ENCODE data around the gene SLC30A9. TPM values are rescaled to one million over a fixed set of nuclear protein-coding genes. Genes with fewer than 3 reads are reported as not detected.
A peak's percentile ranks its signal among the peaks of the same experiment; 100 is the strongest.

The SLC30A9 gene
- total and polyA plus RNA-seq, 2 of the 13 experiments (the other 11 are each of a cell fraction or from before 2014, with no cell fraction given), result 27.5 to 72.8 TPM

DNA sequence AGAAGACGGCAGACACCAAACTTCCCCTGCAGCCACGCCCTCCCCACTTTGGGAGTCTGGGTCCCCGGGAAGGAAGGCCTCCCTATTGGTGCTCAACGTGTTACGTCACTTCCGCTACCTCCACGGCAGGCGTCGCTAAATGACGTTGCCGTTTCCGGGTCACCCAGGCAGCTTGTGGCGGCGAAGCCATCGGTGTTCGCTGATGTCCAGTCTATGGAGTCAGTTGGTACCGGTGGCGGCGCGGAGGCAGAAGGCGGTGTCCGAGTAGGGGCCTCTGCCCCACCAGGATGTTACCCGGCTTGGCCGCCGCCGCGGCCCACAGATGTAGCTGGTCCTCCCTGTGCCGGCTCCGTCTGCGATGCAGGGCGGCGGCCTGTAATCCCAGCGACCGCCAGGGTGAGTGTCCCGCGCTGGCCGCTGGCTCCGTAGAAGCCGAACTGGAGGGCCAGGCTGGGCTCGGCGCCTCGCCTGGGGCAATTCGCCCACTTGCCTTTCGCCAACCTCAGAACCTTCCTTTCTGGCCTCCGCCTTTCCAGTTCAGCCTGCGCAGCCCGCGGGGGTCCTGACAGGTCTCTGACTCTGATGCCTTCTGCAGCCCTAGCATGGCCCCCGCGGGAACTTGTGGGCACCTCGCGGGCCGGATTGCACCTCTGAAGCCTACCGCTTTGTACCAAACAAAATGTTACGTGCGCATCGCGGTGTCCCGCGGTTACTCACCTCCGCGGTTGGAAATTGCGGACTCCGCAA lies at the start of gene SLC30A9 (continued):
- TF ChIP-seq, protein P1, sequence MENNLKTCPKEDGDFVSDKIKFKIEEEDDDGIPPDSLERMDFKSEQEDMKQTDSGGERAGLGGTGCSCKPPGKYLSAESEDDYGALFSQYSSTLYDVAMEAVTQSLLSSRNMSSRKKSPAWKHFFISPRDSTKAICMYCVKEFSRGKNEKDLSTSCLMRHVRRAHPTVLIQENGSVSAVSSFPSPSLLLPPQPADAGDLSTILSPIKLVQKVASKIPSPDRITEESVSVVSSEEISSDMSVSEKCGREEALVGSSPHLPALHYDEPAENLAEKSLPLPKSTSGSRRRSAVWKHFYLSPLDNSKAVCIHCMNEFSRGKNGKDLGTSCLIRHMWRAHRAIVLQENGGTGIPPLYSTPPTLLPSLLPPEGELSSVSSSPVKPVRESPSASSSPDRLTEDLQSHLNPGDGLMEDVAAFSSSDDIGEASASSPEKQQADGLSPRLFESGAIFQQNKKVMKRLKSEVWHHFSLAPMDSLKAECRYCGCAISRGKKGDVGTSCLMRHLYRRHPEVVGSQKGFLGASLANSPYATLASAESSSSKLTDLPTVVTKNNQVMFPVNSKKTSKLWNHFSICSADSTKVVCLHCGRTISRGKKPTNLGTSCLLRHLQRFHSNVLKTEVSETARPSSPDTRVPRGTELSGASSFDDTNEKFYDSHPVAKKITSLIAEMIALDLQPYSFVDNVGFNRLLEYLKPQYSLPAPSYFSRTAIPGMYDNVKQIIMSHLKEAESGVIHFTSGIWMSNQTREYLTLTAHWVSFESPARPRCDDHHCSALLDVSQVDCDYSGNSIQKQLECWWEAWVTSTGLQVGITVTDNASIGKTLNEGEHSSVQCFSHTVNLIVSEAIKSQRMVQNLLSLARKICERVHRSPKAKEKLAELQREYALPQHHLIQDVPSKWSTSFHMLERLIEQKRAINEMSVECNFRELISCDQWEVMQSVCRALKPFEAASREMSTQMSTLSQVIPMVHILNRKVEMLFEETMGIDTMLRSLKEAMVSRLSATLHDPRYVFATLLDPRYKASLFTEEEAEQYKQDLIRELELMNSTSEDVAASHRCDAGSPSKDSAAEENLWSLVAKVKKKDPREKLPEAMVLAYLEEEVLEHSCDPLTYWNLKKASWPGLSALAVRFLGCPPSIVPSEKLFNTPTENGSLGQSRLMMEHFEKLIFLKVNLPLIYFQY (CRISPR knock-in tag; IDR thresholded peaks at IDR 0.05; ENCODE audit: borderline replicate concordance), result peak; percentile 67; the same call in 1 of the 2 replicates
- TF ChIP-seq, protein P2, sequence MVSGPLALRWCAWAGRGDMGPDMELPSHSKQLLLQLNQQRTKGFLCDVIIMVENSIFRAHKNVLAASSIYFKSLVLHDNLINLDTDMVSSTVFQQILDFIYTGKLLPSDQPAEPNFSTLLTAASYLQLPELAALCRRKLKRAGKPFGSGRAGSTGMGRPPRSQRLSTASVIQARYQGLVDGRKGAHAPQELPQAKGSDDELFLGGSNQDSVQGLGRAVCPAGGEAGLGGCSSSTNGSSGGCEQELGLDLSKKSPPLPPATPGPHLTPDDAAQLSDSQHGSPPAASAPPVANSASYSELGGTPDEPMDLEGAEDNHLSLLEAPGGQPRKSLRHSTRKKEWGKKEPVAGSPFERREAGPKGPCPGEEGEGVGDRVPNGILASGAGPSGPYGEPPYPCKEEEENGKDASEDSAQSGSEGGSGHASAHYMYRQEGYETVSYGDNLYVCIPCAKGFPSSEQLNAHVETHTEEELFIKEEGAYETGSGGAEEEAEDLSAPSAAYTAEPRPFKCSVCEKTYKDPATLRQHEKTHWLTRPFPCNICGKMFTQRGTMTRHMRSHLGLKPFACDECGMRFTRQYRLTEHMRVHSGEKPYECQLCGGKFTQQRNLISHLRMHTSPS (CRISPR knock-in tag; IDR thresholded peaks at IDR 0.05; ENCODE audit: low read depth), result 0 out of 2 replicates have a peak, but pooled peaks have one; percentile 25
- TF ChIP-seq CC2D1A (CRISPR knock-in tag; IDR thresholded peaks at IDR 0.05) (peak; percentile 90; the same call in 1 of the 2 replicates), KMT2A (CRISPR knock-in tag; IDR thresholded peaks at IDR 0.05) (peak; percentile 98), RBFOX2 (IDR thresholded peaks at IDR 0.05; ENCODE audit: low read depth, low read length) (peak; percentile 90), SP4 (CRISPR knock-in tag; IDR thresholded peaks at IDR 0.05) (peak; percentile 47; the same call in 1 of the 2 replicates), ZNF292 (CRISPR knock-in tag; IDR thresholded peaks at IDR 0.05; ENCODE audit: borderline replicate concordance, low read depth) (peak; percentile 89), ZNF773 (CRISPR knock-in tag; IDR thresholded peaks at IDR 0.05; ENCODE audit: borderline replicate concordance) (no peak), HNRNPLL (IDR thresholded peaks at IDR 0.05; ENCODE audit: low read depth, low read length, poor library complexity, severe bottlenecking) (peak; percentile 87), ZBTB1 (CRISPR knock-in tag; IDR thresholded peaks at IDR 0.05; ENCODE audit: borderline replicate concordance) (no peak), ZNF44 (CRISPR knock-in tag; IDR thresholded peaks at IDR 0.05) (peak; percentile 24; the same call in 1 of the 2 replicates), EZH2 (conservative IDR thresholded peaks at IDR 0.05; ENCODE audit: low read depth, low read length) (no peak), ZNF446 (CRISPR knock-in tag; IDR thresholded peaks at IDR 0.05) (0 out of 2 replicates have a peak, but pooled peaks have one; percentile 55), ASH2L (IDR thresholded peaks at IDR 0.05; ENCODE audit: insufficient read length, low read depth, low read length) (peak; percentile 62), PHF20 (CRISPR knock-in tag; IDR thresholded peaks at IDR 0.05) (peak; percentile 93), GTF3A (CRISPR knock-in tag; conservative IDR thresholded peaks at IDR 0.05) (no peak), KLF11 (CRISPR knock-in tag; IDR thresholded peaks at IDR 0.05) (no peak)
- TF ChIP-seq, protein P3, sequence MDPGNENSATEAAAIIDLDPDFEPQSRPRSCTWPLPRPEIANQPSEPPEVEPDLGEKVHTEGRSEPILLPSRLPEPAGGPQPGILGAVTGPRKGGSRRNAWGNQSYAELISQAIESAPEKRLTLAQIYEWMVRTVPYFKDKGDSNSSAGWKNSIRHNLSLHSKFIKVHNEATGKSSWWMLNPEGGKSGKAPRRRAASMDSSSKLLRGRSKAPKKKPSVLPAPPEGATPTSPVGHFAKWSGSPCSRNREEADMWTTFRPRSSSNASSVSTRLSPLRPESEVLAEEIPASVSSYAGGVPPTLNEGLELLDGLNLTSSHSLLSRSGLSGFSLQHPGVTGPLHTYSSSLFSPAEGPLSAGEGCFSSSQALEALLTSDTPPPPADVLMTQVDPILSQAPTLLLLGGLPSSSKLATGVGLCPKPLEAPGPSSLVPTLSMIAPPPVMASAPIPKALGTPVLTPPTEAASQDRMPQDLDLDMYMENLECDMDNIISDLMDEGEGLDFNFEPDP (CRISPR knock-in tag; conservative IDR thresholded peaks at IDR 0.05), result no peak
- TF ChIP-seq, protein P4, sequence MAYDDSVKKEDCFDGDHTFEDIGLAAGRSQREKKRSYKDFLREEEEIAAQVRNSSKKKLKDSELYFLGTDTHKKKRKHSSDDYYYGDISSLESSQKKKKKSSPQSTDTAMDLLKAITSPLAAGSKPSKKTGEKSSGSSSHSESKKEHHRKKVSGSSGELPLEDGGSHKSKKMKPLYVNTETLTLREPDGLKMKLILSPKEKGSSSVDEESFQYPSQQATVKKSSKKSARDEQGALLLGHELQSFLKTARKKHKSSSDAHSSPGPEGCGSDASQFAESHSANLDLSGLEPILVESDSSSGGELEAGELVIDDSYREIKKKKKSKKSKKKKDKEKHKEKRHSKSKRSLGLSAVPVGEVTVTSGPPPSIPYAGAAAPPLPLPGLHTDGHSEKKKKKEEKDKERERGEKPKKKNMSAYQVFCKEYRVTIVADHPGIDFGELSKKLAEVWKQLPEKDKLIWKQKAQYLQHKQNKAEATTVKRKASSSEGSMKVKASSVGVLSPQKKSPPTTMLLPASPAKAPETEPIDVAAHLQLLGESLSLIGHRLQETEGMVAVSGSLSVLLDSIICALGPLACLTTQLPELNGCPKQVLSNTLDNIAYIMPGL (CRISPR knock-in tag; IDR thresholded peaks at IDR 0.05; ENCODE audit: borderline replicate concordance in 1 of 2, low read depth in 1 of 2), result peak; percentile 73 to 86; a peak in 3 of 4 replicates

All from HepG2 (cell line).